ENCODE data around the gene RAB6B.

DNA sequence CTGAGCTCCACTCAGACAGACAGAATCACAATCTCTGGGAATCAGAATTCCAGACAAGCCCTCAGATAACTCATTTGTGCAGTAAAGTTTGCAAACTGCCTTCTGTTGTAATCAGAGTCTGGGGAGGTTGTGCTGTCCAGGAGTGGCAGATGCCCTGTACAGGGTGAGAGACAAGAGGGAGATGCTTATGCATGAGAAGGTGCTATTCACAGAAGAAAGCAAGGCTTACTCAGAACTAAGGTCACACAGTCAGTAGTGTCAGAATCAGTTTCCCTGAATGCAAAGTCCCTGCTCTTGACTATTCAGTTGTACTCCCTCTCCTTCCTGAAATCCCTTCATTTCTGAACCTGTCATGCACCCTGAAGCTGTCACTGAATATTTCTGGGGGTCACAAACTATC, 46.3 kb downstream of the RAB6B start:
- TF ChIP-seq, protein P1, sequence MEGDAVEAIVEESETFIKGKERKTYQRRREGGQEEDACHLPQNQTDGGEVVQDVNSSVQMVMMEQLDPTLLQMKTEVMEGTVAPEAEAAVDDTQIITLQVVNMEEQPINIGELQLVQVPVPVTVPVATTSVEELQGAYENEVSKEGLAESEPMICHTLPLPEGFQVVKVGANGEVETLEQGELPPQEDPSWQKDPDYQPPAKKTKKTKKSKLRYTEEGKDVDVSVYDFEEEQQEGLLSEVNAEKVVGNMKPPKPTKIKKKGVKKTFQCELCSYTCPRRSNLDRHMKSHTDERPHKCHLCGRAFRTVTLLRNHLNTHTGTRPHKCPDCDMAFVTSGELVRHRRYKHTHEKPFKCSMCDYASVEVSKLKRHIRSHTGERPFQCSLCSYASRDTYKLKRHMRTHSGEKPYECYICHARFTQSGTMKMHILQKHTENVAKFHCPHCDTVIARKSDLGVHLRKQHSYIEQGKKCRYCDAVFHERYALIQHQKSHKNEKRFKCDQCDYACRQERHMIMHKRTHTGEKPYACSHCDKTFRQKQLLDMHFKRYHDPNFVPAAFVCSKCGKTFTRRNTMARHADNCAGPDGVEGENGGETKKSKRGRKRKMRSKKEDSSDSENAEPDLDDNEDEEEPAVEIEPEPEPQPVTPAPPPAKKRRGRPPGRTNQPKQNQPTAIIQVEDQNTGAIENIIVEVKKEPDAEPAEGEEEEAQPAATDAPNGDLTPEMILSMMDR (conservative IDR thresholded peaks at IDR 0.05), result no peak
- TF ChIP-seq EZH2 (IDR thresholded peaks at IDR 0.05; ENCODE audit: low read depth), result no peak

All from PC-9 (cell line).